Astrocyte (in vitro differentiated cells and primary cell): Measurements from ENCODE around the gene RPUSD4. TPM values are rescaled to one million over a fixed set of nuclear protein-coding genes. Genes with fewer than 3 reads are reported as not detected.

Experiments
- DNase-seq: peaks from one replicate; pipeline ENCODE4 v3.0.0-alpha.2; 2010; ENCODE audit warnings: low read depth
- FAIRE-seq: peaks from 2 replicates; lab custom pipeline; 2011; peaks lifted over from hg19 to GRCh38; lab: Jason Lieb, UNC
- H2AFZ ChIP-seq: 2 replicates; pipeline ENCODE4 v1.6.0; 2012; ENCODE audit warnings: low read depth, low read length, inconsistent platforms
- H3K27ac ChIP-seq: 2 replicates; pipeline ENCODE4 v1.5.1; 2011; ENCODE audit warnings: low read depth, low read length, inconsistent platforms
- H3K27me3 ChIP-seq: 2 replicates; pipeline ENCODE4 v1.6.0; 2011; ENCODE audit warnings: low read length, inconsistent platforms; ENCODE audit not compliant: insufficient read depth
- H3K36me3 ChIP-seq: 2 replicates; pipeline ENCODE4 v1.5.1; 2011; ENCODE audit warnings: low read length, inconsistent platforms; ENCODE audit not compliant: insufficient read depth
- H3K4me1 ChIP-seq: 2 replicates; pipeline ENCODE4 v1.5.1; 2011; ENCODE audit warnings: low read length, inconsistent platforms; ENCODE audit not compliant: insufficient read depth
- H3K4me2 ChIP-seq: 2 replicates; pipeline ENCODE4 v1.6.0; 2012; ENCODE audit warnings: low read length, inconsistent platforms
- H3K4me3 ChIP-seq: 2 replicates; pipeline ENCODE4 v1.5.1; 2011; ENCODE audit warnings: low read depth, mild to moderate bottlenecking, low read length, inconsistent platforms; ENCODE audit not compliant: insufficient read depth
- H3K79me2 ChIP-seq: 2 replicates; pipeline ENCODE4 v1.6.0; 2012; ENCODE audit warnings: mild to moderate bottlenecking, low read length, inconsistent platforms; ENCODE audit not compliant: insufficient read depth
- H3K9ac ChIP-seq: 2 replicates; pipeline ENCODE4 v1.6.0; 2012; ENCODE audit warnings: mild to moderate bottlenecking, low read length, inconsistent platforms
- H3K9me3 ChIP-seq: 2 replicates; pipeline ENCODE4 v1.5.1; 2012; ENCODE audit warnings: low read depth, mild to moderate bottlenecking, low read length, inconsistent platforms; ENCODE audit not compliant: insufficient read depth
- H4K20me1 ChIP-seq: 2 replicates; pipeline ENCODE4 v1.6.0; 2012; ENCODE audit warnings: low read length, inconsistent platforms; ENCODE audit not compliant: insufficient read depth
- H3K27ac Mint-ChIP-seq: one replicate; pipeline ENCODE4 v1.8.0; 2021; ENCODE audit warnings: mild to moderate bottlenecking, mixed read lengths; ENCODE audit not compliant: unreplicated experiment
- H3K27me3 Mint-ChIP-seq: one replicate; pipeline ENCODE4 v1.8.0; 2021; ENCODE audit warnings: low read depth, mixed read lengths; ENCODE audit not compliant: unreplicated experiment
- H3K36me3 Mint-ChIP-seq: one replicate; pipeline ENCODE4 v1.8.0; 2021; ENCODE audit warnings: low read depth, mixed read lengths; ENCODE audit not compliant: unreplicated experiment
- H3K4me1 Mint-ChIP-seq: one replicate; pipeline ENCODE4 v1.8.0; 2021; ENCODE audit warnings: low read depth, mixed read lengths; ENCODE audit not compliant: unreplicated experiment
- H3K4me3 Mint-ChIP-seq: one replicate; pipeline ENCODE4 v1.8.0; 2021; ENCODE audit warnings: mild to moderate bottlenecking, moderate library complexity, mixed read lengths; ENCODE audit not compliant: unreplicated experiment
- H3K9me3 Mint-ChIP-seq: one replicate; pipeline ENCODE4 v1.8.0; 2021; ENCODE audit warnings: mild to moderate bottlenecking, mixed read lengths; ENCODE audit not compliant: unreplicated experiment
- CTCF ChIP-seq: IDR thresholded peaks from 2 replicates; pipeline ENCODE4 v1.5.1; 2011; ENCODE audit warnings: low read depth, mild to moderate bottlenecking, inconsistent platforms, low read length, moderate library complexity; ENCODE audit not compliant: insufficient read depth
- EZH2 ChIP-seq: IDR thresholded peaks from 2 replicates; pipeline ENCODE4 v1.6.1; 2012; ENCODE audit warnings: mild to moderate bottlenecking, low read length, inconsistent platforms; ENCODE audit not compliant: insufficient read depth
- total RNA-seq: library from RNA; stranded (reverse); gene quantifications from 2 replicates; pipeline ENCODE4 v1.2.1, GENCODE V29; 2021

RPUSD4 gene
- total RNA-seq, 1 donor from 2014 or later, result 21.6 TPM

- no peaks in the 10 kb centered on the region for H3K36me3 Mint-ChIP-seq
- H3K27me3 Mint-ChIP-seq, result no peaks in the 10 kb centered on the region
- TF ChIP-seq CTCF (no peak), EZH2 (no peak)
- Histone ChIP-seq H3K4me3 (peak overlapping the region; percentile 99), H3K27me3 (no peaks in the 10 kb centered on the region), H3K36me3 (peaks cover 15% of the 10 kb centered on the region), H3K9me3 (no peaks in the 10 kb centered on the region), H3K4me1 (peaks cover 13% of the 10 kb centered on the region), H3K79me2 (peaks cover 64% of the 10 kb centered on the region), H3K4me2 (peak overlapping the region; percentile 93), H3K27ac (peak overlapping the region; percentile 56), H4K20me1 (peaks cover 38% of the 10 kb centered on the region), H2AFZ (peak overlapping the region; percentile 77), H3K9ac (peak overlapping the region; percentile 88)
- peak overlapping the region; percentile 96 for H3K4me3 Mint-ChIP-seq
- FAIRE-seq, result no peak
- H3K9me3 Mint-ChIP-seq, result no peaks in the 10 kb centered on the region
- no peak for DNase-seq
- peaks cover 10% of the 10 kb centered on the region for H3K4me1 Mint-ChIP-seq
- peak overlapping the region; percentile 83 for H3K27ac Mint-ChIP-seq
Observed at GRCh38 chr11:126212089-126212660, 725 bp upstream of the RPUSD4 start.

- Histone ChIP-seq H4K20me1 (peaks cover 26% of the 10 kb centered on the region), H3K27me3 (no peaks in the 10 kb centered on the region), H3K4me2 (peak overlapping the region; percentile 93), H3K9me3 (no peaks in the 10 kb centered on the region), H3K79me2 (peaks cover 51% of the 10 kb centered on the region), H3K36me3 (peaks cover 24% of the 10 kb centered on the region), H3K9ac (peak overlapping the region; percentile 88), H3K4me1 (peaks cover 13% of the 10 kb centered on the region), H3K27ac (peak overlapping the region; percentile 73), H2AFZ (peak overlapping the region; percentile 91), H3K4me3 (peak overlapping the region; percentile 99)
- peak overlapping the region; percentile 83 for H3K27ac Mint-ChIP-seq
- H3K27me3 Mint-ChIP-seq, result no peaks in the 10 kb centered on the region
- no peak for TF ChIP-seq EZH2
- TF ChIP-seq CTCF, result no peak
- no peaks in the 10 kb centered on the region for H3K9me3 Mint-ChIP-seq
- peak overlapping the region; percentile 96 for H3K4me3 Mint-ChIP-seq
- H3K36me3 Mint-ChIP-seq, result no peaks in the 10 kb centered on the region
- peaks cover 10% of the 10 kb centered on the region for H3K4me1 Mint-ChIP-seq
- no peak for DNase-seq
- FAIRE-seq, result no peak
Observed at GRCh38 chr11:126210871-126211235, 597 bp downstream of the RPUSD4 start.

GRCh38 chr11:126207896-126208295 lies 3.6 kb downstream of the RPUSD4 start:
- no peak overlapping the region for H3K4me3 Mint-ChIP-seq
- H3K36me3 ChIP-seq, result peaks cover 46% of the 10 kb centered on the region
- H3K9ac ChIP-seq, result no peak overlapping the region
- H3K36me3 Mint-ChIP-seq, result peaks cover 9% of the 10 kb centered on the region
- H3K4me3 ChIP-seq, result no peak overlapping the region
- TF ChIP-seq EZH2, result no peak
- no peak for TF ChIP-seq CTCF
- H3K27me3 Mint-ChIP-seq, result no peaks in the 10 kb centered on the region
- peaks cover 10% of the 10 kb centered on the region for H3K4me1 ChIP-seq
- H3K9me3 Mint-ChIP-seq, result no peaks in the 10 kb centered on the region
- H3K79me2 ChIP-seq, result peaks cover 26% of the 10 kb centered on the region
- H3K27ac Mint-ChIP-seq, result no peak overlapping the region
- no peak overlapping the region for H3K27ac ChIP-seq
- H3K27me3 ChIP-seq, result no peaks in the 10 kb centered on the region
- no peak overlapping the region for H2AFZ ChIP-seq
- FAIRE-seq (no peak), DNase-seq (no peak)
- no peaks in the 10 kb centered on the region for H3K9me3 ChIP-seq
- H3K4me2 ChIP-seq, result no peak overlapping the region
- peaks cover 10% of the 10 kb centered on the region for H3K4me1 Mint-ChIP-seq
- peaks cover 7% of the 10 kb centered on the region for H4K20me1 ChIP-seq
